Measurements from ENCODE around the gene KCNH1.

KCNH1 gene

GRCh38 chr1:210920716-210921694 lies 212.9 kb downstream of the KCNH1 start:
- DNase-seq (ENCODE audit: low read depth in 1 of 2, low spot score in 1 of 2): no peak

- no peak for DNase-seq (ENCODE audit: low read depth in 1 of 2, low spot score in 1 of 2)
Observed at GRCh38 chr1:210920258-210920657, 213.7 kb downstream of the KCNH1 start.

GRCh38 chr1:210918893-210919292 lies 215.1 kb downstream of the KCNH1 start:
- DNase-seq (ENCODE audit: low read depth in 1 of 2, low spot score in 1 of 2): no peak

GRCh38 chr1:210917560-210918169 lies 216.3 kb downstream of the KCNH1 start:
- DNase-seq (ENCODE audit: low read depth in 1 of 2, low spot score in 1 of 2): no peak

GRCh38 chr1:210916548-210916947 lies 217.4 kb downstream of the KCNH1 start:
- no peak for DNase-seq (ENCODE audit: low read depth in 1 of 2, low spot score in 1 of 2)

GRCh38 chr1:210915890-210916507 lies 217.9 kb downstream of the KCNH1 start:
- DNase-seq (ENCODE audit: low read depth in 1 of 2, low spot score in 1 of 2): no peak

- no peak for DNase-seq (ENCODE audit: low read depth in 1 of 2, low spot score in 1 of 2)
Observed at GRCh38 chr1:210912752-210913151, 221.2 kb downstream of the KCNH1 start.

- DNase-seq (ENCODE audit: low read depth in 1 of 2, low spot score in 1 of 2): no peak
Observed at GRCh38 chr1:210910020-210910575, 223.8 kb downstream of the KCNH1 start.

- DNase-seq (ENCODE audit: low read depth in 1 of 2, low spot score in 1 of 2): no peak
Observed at GRCh38 chr1:210908791-210909190, 225.2 kb downstream of the KCNH1 start.

- DNase-seq (ENCODE audit: low read depth in 1 of 2, low spot score in 1 of 2): no peak
Observed at GRCh38 chr1:210908257-210908656, 225.7 kb downstream of the KCNH1 start.

GRCh38 chr1:210907251-210907805 lies 226.6 kb downstream of the KCNH1 start:
- DNase-seq (ENCODE audit: low read depth in 1 of 2, low spot score in 1 of 2): no peak

- DNase-seq (ENCODE audit: low read depth in 1 of 2, low spot score in 1 of 2): no peak
Observed at GRCh38 chr1:210905944-210906453, 227.9 kb downstream of the KCNH1 start.

- no peak for DNase-seq (ENCODE audit: low read depth in 1 of 2, low spot score in 1 of 2)
Observed at GRCh38 chr1:210905365-210905904, 228.5 kb downstream of the KCNH1 start.

GRCh38 chr1:210901981-210902770 lies 231.8 kb downstream of the KCNH1 start:
- DNase-seq (ENCODE audit: low read depth in 1 of 2, low spot score in 1 of 2): no peak

- no peak for DNase-seq (ENCODE audit: low read depth in 1 of 2, low spot score in 1 of 2)
Observed at GRCh38 chr1:210900820-210901219, 233.1 kb downstream of the KCNH1 start.

- DNase-seq (ENCODE audit: low read depth in 1 of 2, low spot score in 1 of 2): no peak
Observed at GRCh38 chr1:210900079-210900478, 233.9 kb downstream of the KCNH1 start.

- no peak for DNase-seq (ENCODE audit: low read depth in 1 of 2, low spot score in 1 of 2)
Observed at GRCh38 chr1:210899676-210900075, 234.3 kb downstream of the KCNH1 start.

- DNase-seq (ENCODE audit: low read depth in 1 of 2, low spot score in 1 of 2): no peak
Observed at GRCh38 chr1:210898473-210898872, 235.5 kb downstream of the KCNH1 start.

- DNase-seq (ENCODE audit: low read depth in 1 of 2, low spot score in 1 of 2): no peak
Observed at GRCh38 chr1:210883821-210884220, 250.1 kb downstream of the KCNH1 start.
